T-helper 17 cell (primary cell): Measurements from ENCODE around the gene TMPRSS9. TPM values are rescaled to one million over a fixed set of nuclear protein-coding genes. Genes with fewer than 3 reads are reported as not detected.

Experiments used
- total RNA-seq, 4 donors: library from RNA in 2 of 4; stranded (reverse) in 2 of 4; gene quantifications; one replicate each; pipeline ENCODE4 v1.2.3 and lab custom pipeline; 2022 to 2026

TMPRSS9 gene
- total RNA-seq, 2 donors from 2014 or later, result not detected

Other genes starting within 250 kb of the TMPRSS9 start
- 10 to 100 TPM; 82.2 to 86.0 TPM for gene AP3D1, start 208.7 kb upstream of the TMPRSS9 start, total RNA-seq
- gene DOT1L, start 196.3 kb upstream of the TMPRSS9 start, total RNA-seq, result 10 to 100 TPM; 32.3 to 42.1 TPM
- 10 to 100 TPM; 38.6 to 40.2 TPM for gene PLEKHJ1, start 123.9 kb upstream of the TMPRSS9 start, total RNA-seq
- 100 to 1,000 TPM; 119 to 135 TPM for gene SF3A2, start 123.4 kb upstream of the TMPRSS9 start, total RNA-seq
- gene AMH, start 110.9 kb upstream of the TMPRSS9 start, total RNA-seq, result 1 to 10 TPM in 1 of 2 donors, under 1 TPM in 1; 0.50 to 2.7 TPM
- gene JSRP1, start 103.8 kb upstream of the TMPRSS9 start, total RNA-seq, result 1 to 10 TPM in 1 of 2 donors, under 1 TPM in 1; 0.55 to 1.0 TPM
- not detected for gene PEAK3, start 78.1 kb upstream of the TMPRSS9 start, total RNA-seq
- under 1 TPM; 0.20 to 0.29 TPM for gene LINGO3, start 52.1 kb upstream of the TMPRSS9 start, total RNA-seq
- 10 to 100 TPM; 71.5 to 72.2 TPM for gene LSM7, start 31.7 kb upstream of the TMPRSS9 start, total RNA-seq
- 10 to 100 TPM; 73.2 to 86.1 TPM for gene SPPL2B, start 31.6 kb upstream of the TMPRSS9 start, total RNA-seq
- gene TIMM13, start 67.3 kb downstream of the TMPRSS9 start, total RNA-seq, result 10 to 100 TPM; 22.3 to 27.8 TPM
- 10 to 100 TPM; 13.1 to 16.0 TPM for gene LMNB2, start 96.7 kb downstream of the TMPRSS9 start, total RNA-seq
- 100 to 1,000 TPM; 120 to 135 TPM for gene GADD45B, start 115.9 kb downstream of the TMPRSS9 start, total RNA-seq